GM12878 (cell line): ENCODE results near the gene RALGAPA2. TPM values are rescaled to one million over a fixed set of nuclear protein-coding genes. Genes with fewer than 3 reads are reported as not detected.

Source experiments
- ATAC-seq: fragments of 200-7000 bp; cut with Tn5 transposase; 3 replicates; pipeline ENCODE4 v1.9.1; 2020; ENCODE audit warnings: mild to moderate bottlenecking, moderate library complexity
- BruUV-seq: library from RNA; stranded (reverse); fragments of 400-500 nt; replicated peaks from 2 replicates; lab custom pipeline; 2021; lab: Mats Ljungman, UMichigan
- CTCF ChIA-PET: fragments of 300-600 bp; sonication (Branson Sonifier 250); formaldehyde crosslinking; extraction: SDS; loops from one replicate; lab custom pipeline; 2021; ENCODE audit warnings: inconsistent platforms; lab: Yijun Ruan, JAX
- POLR2A ChIA-PET: fragments of 350-600 bp; formaldehyde crosslinking; extraction: SDS; loops from one replicate; lab custom pipeline; 2021; ENCODE audit warnings: inconsistent platforms; lab: Charles Lee
- RAD21 ChIA-PET: fragments of 300-600 bp; sonication (Branson Sonifier 250); formaldehyde crosslinking; loops from one replicate; lab custom pipeline; 2023; ENCODE audit warnings: antibody characterized with exemption; ENCODE audit not compliant: unreplicated experiment; lab: Charles Lee
- SMC1A ChIA-PET: fragments of 300-600 bp; sonication (Branson Sonifier 250); formaldehyde crosslinking; loops from one replicate; lab custom pipeline; 2023; ENCODE audit not compliant: unreplicated experiment, uncharacterized antibody; lab: Charles Lee
- DNase-seq: peaks from one replicate; pipeline ENCODE4 v3.0.0-alpha.2; 2011; ENCODE audit warnings: low read depth, low spot score
- FAIRE-seq: peaks from 3 replicates; lab custom pipeline; 2011; peaks lifted over from hg19 to GRCh38; lab: Jason Lieb, UNC
- H2AFZ ChIP-seq: 2 replicates; pipeline ENCODE4 v1.6.0; 2011; ENCODE audit warnings: low read depth, low read length, control low read depth; ENCODE audit not compliant: control insufficient read depth
- H3K27ac ChIP-seq: 2 replicates; pipeline ENCODE4 v1.5.1; 2011; ENCODE audit warnings: control low read depth; ENCODE audit not compliant: control insufficient read depth, insufficient read depth
- H3K27me3 ChIP-seq, 2 experiments: replicated peaks in 1 of 2; 2 replicates each; pipeline versions ENCODE4 v1.6.0 to v1.6.1; 2011; ENCODE audit warnings: low read length in 1 of 2; ENCODE audit not compliant: control insufficient read depth in 2 of 2, insufficient read depth in 2 of 2
- H3K36me3 ChIP-seq, 2 experiments: 2 replicates each; pipeline ENCODE4 v1.5.1; 2011; ENCODE audit warnings: low read length in 1 of 2; ENCODE audit not compliant: control insufficient read depth in 2 of 2, insufficient read depth in 2 of 2
- H3K4me1 ChIP-seq: 2 replicates; pipeline ENCODE4 v1.6.1; 2011; ENCODE audit warnings: mild to moderate bottlenecking, low read length, moderate library complexity, mixed read lengths; ENCODE audit not compliant: control insufficient read depth, insufficient read depth
- H3K4me2 ChIP-seq: 2 replicates; pipeline ENCODE4 v1.6.0; 2011; ENCODE audit warnings: control low read depth; ENCODE audit not compliant: control insufficient read depth, insufficient read depth
- H3K4me3 ChIP-seq: fragments of 200-600 bp; sonication (generic); 2 replicates; pipeline ENCODE4 v1.5.1; 2016
- H3K79me2 ChIP-seq: 2 replicates; pipeline ENCODE4 v1.6.0; 2011; ENCODE audit warnings: low read length; ENCODE audit not compliant: control insufficient read depth, insufficient read depth
- H3K9ac ChIP-seq: 2 replicates; pipeline ENCODE4 v1.8.0; 2011; ENCODE audit warnings: low read length, control low read depth, mixed read lengths; ENCODE audit not compliant: control insufficient read depth, insufficient read depth
- H3K9me3 ChIP-seq: replicated peaks from 3 replicates; pipeline ENCODE4 v1.5.1; 2011; ENCODE audit warnings: mild to moderate bottlenecking, low read length; ENCODE audit not compliant: control insufficient read depth, insufficient read depth
- H4K20me1 ChIP-seq: 2 replicates; pipeline ENCODE4 v1.6.0; 2011; ENCODE audit not compliant: control insufficient read depth, insufficient read depth
- ATF7 ChIP-seq: fragments of 450-650 bp; IDR thresholded peaks from 2 replicates; pipeline ENCODE4 v1.6.1; 2016; ENCODE audit warnings: low read depth, mild to moderate bottlenecking
- EGR1 ChIP-seq, 2 experiments: IDR thresholded peaks; 1 replicate in 1 of 2; 2 replicates in 1 of 2; pipeline ENCODE4 v1.6.1; 2011 to 2012; ENCODE audit warnings: low read depth in 2 of 2, low read length in 2 of 2, borderline replicate concordance in 1 of 2, mild to moderate bottlenecking in 1 of 2, moderate library complexity in 1 of 2
- FOXK2 ChIP-seq: fragments of 450-650 bp; IDR thresholded peaks from 2 replicates; pipeline ENCODE4 v1.6.1; 2017; ENCODE audit warnings: mild to moderate bottlenecking, moderate library complexity
- GATAD2B ChIP-seq: fragments of 450-650 bp; conservative IDR thresholded peaks from 2 replicates; pipeline ENCODE4 v1.6.1; 2017; ENCODE audit warnings: low read depth, mild to moderate bottlenecking, moderate library complexity
- IRF3 ChIP-seq: fragments of 450-650 bp; IDR thresholded peaks from 2 replicates; pipeline ENCODE4 v1.6.1; 2014; ENCODE audit warnings: mild to moderate bottlenecking
- LARP7 ChIP-seq: fragments of 450-650 bp; IDR thresholded peaks from 2 replicates; pipeline ENCODE4 v1.6.1; 2017; ENCODE audit warnings: mild to moderate bottlenecking
- NKRF ChIP-seq: fragments of 450-650 bp; conservative IDR thresholded peaks from 2 replicates; pipeline ENCODE4 v1.6.1; 2017; ENCODE audit warnings: mild to moderate bottlenecking, moderate library complexity
- RBBP5 ChIP-seq: fragments of 200-600 bp; sonication (generic); conservative IDR thresholded peaks from 2 replicates; pipeline ENCODE4 v1.6.1; 2016
- ZNF384 ChIP-seq: IDR thresholded peaks from 2 replicates; pipeline ENCODE4 v1.6.1; 2012; ENCODE audit warnings: low read depth, mild to moderate bottlenecking, low read length, improper control_type of control experiment, borderline replicate concordance
- WGBS: methylation state at CpG from one replicate; pipeline ENCODE4 v1.1.6; 2016; ENCODE audit warnings: low lambda C conversion rate; ENCODE audit not compliant: insufficient replicate concordance, insufficient coverage; ENCODE audit errors: missing lambda C conversion rate; 5-methylcytosine and 5-hydroxymethylcytosine counted together
- in situ Hi-C: fragments of 300-500 bp; cut with MboI; formaldehyde crosslinking; loops from 9 replicates; pipeline ENCODE4 v1.14.3; 2018; ENCODE audit warnings: mixed read lengths
- intact Hi-C: fragments of 100-400 bp; cut with micrococcal nuclease; formaldehyde crosslinking; loops from one replicate; pipeline ENCODE4 v1.14.2; 2022; ENCODE audit not compliant: unreplicated experiment
- polyA plus RNA-seq, 11 experiments: library from polyadenylated mRNA; depleted of rRNA in 4 of 11; unstranded in 6 of 11; stranded (reverse) in 5 of 11; fragments of >200 nt; fragmentation: Nextera tagmentation in 4 of 11; fragmentation: Illumina TruSeq in 1 of 11; extraction: Ambion mirVana in 4 of 11; extraction: Trizol in 1 of 11; gene quantifications; 1 replicate in 1 of 11; 2 replicates in 10 of 11; pipeline versions ENCODE4 v1.2.1 to v1.2.3, GENCODE V29; 2011 to 2016; ENCODE audit warnings: inconsistent platforms in 2 of 11, missing spikeins in 2 of 11, low read depth in 1 of 11
- total RNA-seq, 4 experiments: library from RNA; depleted of rRNA in 3 of 4; stranded (reverse); fragments of >200 nt in 3 of 4; fragmentation: Illumina TruSeq in 1 of 4; extraction: Trizol in 1 of 4; gene quantifications; 2 replicates each; pipeline versions ENCODE4 v1.2.1 to v1.2.3, GENCODE V29; 2013 to 2021
- TF ChIP-seq, protein P1 (sequence below): IDR thresholded peaks from 2 replicates; pipeline ENCODE4 v1.6.1; 2012; ENCODE audit warnings: low read depth, low read length, improper control_type of control experiment

RALGAPA2 gene
- total and polyA plus RNA-seq, 10 of the 15 experiments (the other 5 are each of a cell fraction or from before 2014, with no cell fraction given) = 2.9 to 29.4 (median 19.6) TPM

- TF ChIP-seq NKRF = no peak
Measured at GRCh38 chr20:20649945-20650344, 62.5 kb downstream of the RALGAPA2 start (continued).

GRCh38 chr20:20643927-20644326 lies 68.5 kb downstream of the RALGAPA2 start:
- Histone ChIP-seq H4K20me1 (no peaks in the 10 kb centered on the region), H3K4me1 (no peaks in the 10 kb centered on the region), H3K9me3 (no peaks in the 10 kb centered on the region; the same call in 2 of the 3 replicates), H3K27ac (no peak overlapping the region), H3K79me2 (no peaks in the 10 kb centered on the region), H3K4me2 (no peak overlapping the region), H2AFZ (no peak overlapping the region), H3K9ac (no peak overlapping the region), H3K4me3 (no peak overlapping the region), H3K27me3 (no peaks in the 10 kb centered on the region), H3K36me3 (peaks cover 0 to 7% of the 10 kb centered on the region in 2 experiments; a peak in 1 of 4 replicates)
- ATAC-seq (no peak), FAIRE-seq (no peak), DNase-seq (no peak)
- POLR2A ChIA-PET = no interaction called here
- CTCF ChIA-PET = interaction anchor here (0.7 kb wide), 1 partner anchor 38 kb away, joined by 3 read pairs; no protein-coding TSS in a partner anchor
- intact Hi-C loops = no loop called here
- in situ Hi-C loops = no loop called here
- TF ChIP-seq LARP7 (no peak), EGR1 (IDR thresholded peaks at IDR 0.05; ENCODE audit: borderline replicate concordance in 1 of 2, low read depth in 2 of 2, low read length in 2 of 2) (no peak), RBBP5 (no peak), ZNF384 (no peak), IRF3 (no peak), GATAD2B (no peak), FOXK2 (no peak), ATF7 (no peak)
- TF ChIP-seq, protein P1, sequence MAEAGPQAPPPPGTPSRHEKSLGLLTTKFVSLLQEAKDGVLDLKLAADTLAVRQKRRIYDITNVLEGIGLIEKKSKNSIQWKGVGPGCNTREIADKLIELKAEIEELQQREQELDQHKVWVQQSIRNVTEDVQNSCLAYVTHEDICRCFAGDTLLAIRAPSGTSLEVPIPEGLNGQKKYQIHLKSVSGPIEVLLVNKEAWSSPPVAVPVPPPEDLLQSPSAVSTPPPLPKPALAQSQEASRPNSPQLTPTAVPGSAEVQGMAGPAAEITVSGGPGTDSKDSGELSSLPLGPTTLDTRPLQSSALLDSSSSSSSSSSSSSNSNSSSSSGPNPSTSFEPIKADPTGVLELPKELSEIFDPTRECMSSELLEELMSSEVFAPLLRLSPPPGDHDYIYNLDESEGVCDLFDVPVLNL = no peak
- SMC1A ChIA-PET = interaction anchor here (0.9 to 1.7 kb wide), 2 partner anchors 8 to 47 kb away, joined by 3 read pairs; no protein-coding TSS in a partner anchor
- 78% methylated on average over 3 of the region's 3 CpGs for WGBS
- BruUV-seq = no TSS peak
- RAD21 ChIA-PET = no interaction called here
